Immature natural killer cell (primary cell): ENCODE results near the gene TNFRSF4. TPM values are rescaled to one million over a fixed set of nuclear protein-coding genes. Genes with fewer than 3 reads are reported as not detected.

Source experiments
- DNase-seq, 3 donors: peaks; one replicate each; pipeline ENCODE4 v3.0.0; 2022; ENCODE audit warnings: mixed read lengths in 1 of 3
- H3K27ac Mint-ChIP-seq, 6 donors: one replicate each; pipeline ENCODE4 v1.8.0; 2020; ENCODE audit warnings: mixed read lengths in 6 of 6, mild to moderate bottlenecking in 5 of 6, inconsistent platforms in 4 of 6, moderate library complexity in 3 of 6
- H3K27me3 Mint-ChIP-seq, 3 donors: one replicate each; pipeline ENCODE4 v1.8.0; 2020 to 2021; ENCODE audit warnings: low read depth in 3 of 3, mild to moderate bottlenecking in 3 of 3, mixed read lengths in 3 of 3, moderate library complexity in 3 of 3, inconsistent platforms in 1 of 3
- H3K36me3 Mint-ChIP-seq, 3 donors: one replicate each; pipeline ENCODE4 v1.8.0; 2020; ENCODE audit warnings: mixed read lengths in 3 of 3, inconsistent platforms in 2 of 3, mild to moderate bottlenecking in 2 of 3
- H3K4me1 Mint-ChIP-seq, 2 donors: one replicate each; pipeline ENCODE4 v1.8.0; 2020; ENCODE audit warnings: inconsistent platforms in 2 of 2, mild to moderate bottlenecking in 2 of 2, mixed read lengths in 2 of 2, moderate library complexity in 1 of 2
- H3K4me3 Mint-ChIP-seq, 5 donors: one replicate each; pipeline ENCODE4 v1.8.0; 2020; ENCODE audit warnings: mild to moderate bottlenecking in 5 of 5, mixed read lengths in 5 of 5, inconsistent platforms in 3 of 5, moderate library complexity in 3 of 5
- H3K9me3 Mint-ChIP-seq, 6 donors: one replicate each; pipeline ENCODE4 v1.8.0; 2020; ENCODE audit warnings: mild to moderate bottlenecking in 6 of 6, mixed read lengths in 6 of 6, inconsistent platforms in 4 of 6, moderate library complexity in 3 of 6
- polyA plus RNA-seq, 3 donors: library from polyadenylated mRNA; unstranded; fragments of 300-500 nt; fragmentation: Illumina TruSeq; gene quantifications; one replicate each; pipeline ENCODE4 v1.2.3, GENCODE V29; 2021

Gene TNFRSF4
- polyA plus RNA-seq, 3 donors from 2014 or later: 7.6 to 16.3 (median 12.1) TPM

GRCh38 chr1:1225238-1225845, 11.4 kb upstream of the TNFRSF4 start:
- no peak for DNase-seq
- peak overlapping the region in 1 of 5 donors; percentile 60 for H3K4me3 Mint-ChIP-seq
- H3K9me3 Mint-ChIP-seq: no peaks in the 10 kb centered on the region
- peaks cover 15 to 22% (median 21%) of the 10 kb centered on the region in 3 donors for H3K36me3 Mint-ChIP-seq
- H3K27ac Mint-ChIP-seq: peak overlapping the region in 4 of 6 donors; percentile 1 to 87 (median 51)
- peaks cover 54 to 65% of the 10 kb centered on the region in 2 donors for H3K4me1 Mint-ChIP-seq
- H3K27me3 Mint-ChIP-seq: peaks cover 4 to 19% (median 5%) of the 10 kb centered on the region in 3 donors

GRCh38 chr1:1223891-1224290, 9.9 kb upstream of the TNFRSF4 start:
- Mint-ChIP-seq H3K9me3 (no peaks in the 10 kb centered on the region), H3K4me1 (peaks cover 51 to 52% of the 10 kb centered on the region in 2 donors), H3K4me3 (peak overlapping the region in 1 of 5 donors; percentile 24), H3K36me3 (peaks cover 15 to 22% (median 18%) of the 10 kb centered on the region in 3 donors), H3K27ac (peak overlapping the region in 1 of 6 donors; percentile 16), H3K27me3 (peaks cover 4 to 19% (median 5%) of the 10 kb centered on the region in 3 donors)
- DNase-seq: no peak

- DNase-seq: no peak
- peaks cover 49 to 51% of the 10 kb centered on the region in 2 donors for H3K4me1 Mint-ChIP-seq
- H3K36me3 Mint-ChIP-seq: peaks cover 15 to 22% (median 18%) of the 10 kb centered on the region in 3 donors
- H3K27me3 Mint-ChIP-seq: peaks cover 4 to 18% (median 5%) of the 10 kb centered on the region in 3 donors
- peak overlapping the region in 4 of 5 donors; percentile 68 to 79 (median 76) for H3K4me3 Mint-ChIP-seq
- H3K9me3 Mint-ChIP-seq: no peaks in the 10 kb centered on the region
- peak overlapping the region; percentile 93 to 97 (median 94) for H3K27ac Mint-ChIP-seq
These were observed 9.4 kb upstream of the TNFRSF4 start for GRCh38 chr1:1223321-1223720.

- Mint-ChIP-seq H3K4me3 (peak overlapping the region; percentile 68 to 83 (median 78)), H3K36me3 (peaks cover 15 to 26% (median 18%) of the 10 kb centered on the region in 3 donors), H3K27me3 (peaks cover 4 to 22% (median 5%) of the 10 kb centered on the region in 3 donors), H3K27ac (peak overlapping the region; percentile 93 to 97 (median 94)), H3K4me1 (peaks cover 49 to 55% of the 10 kb centered on the region in 2 donors), H3K9me3 (no peaks in the 10 kb centered on the region)
- DNase-seq: peak in 2 of 3 donors; percentile 40
These were observed 8.7 kb upstream of the TNFRSF4 start for GRCh38 chr1:1222575-1223225.

GRCh38 chr1:1221887-1222574, 8.1 kb upstream of the TNFRSF4 start:
- peak overlapping the region; percentile 93 to 97 (median 94) for H3K27ac Mint-ChIP-seq
- H3K9me3 Mint-ChIP-seq: no peaks in the 10 kb centered on the region
- peaks cover 49 to 59% of the 10 kb centered on the region in 2 donors for H3K4me1 Mint-ChIP-seq
- H3K4me3 Mint-ChIP-seq: peak overlapping the region; percentile 78 to 83 (median 81)
- peaks cover 6 to 28% (median 6%) of the 10 kb centered on the region in 3 donors for H3K27me3 Mint-ChIP-seq
- H3K36me3 Mint-ChIP-seq: peaks cover 15 to 26% (median 18%) of the 10 kb centered on the region in 3 donors
- peak; percentile 80 to 84 (median 82) for DNase-seq

GRCh38 chr1:1220197-1220596, 6.2 kb upstream of the TNFRSF4 start:
- Mint-ChIP-seq H3K9me3 (no peaks in the 10 kb centered on the region), H3K4me1 (peaks cover 51 to 67% of the 10 kb centered on the region in 2 donors), H3K27me3 (peaks cover 11 to 34% (median 14%) of the 10 kb centered on the region in 3 donors), H3K4me3 (peak overlapping the region; percentile 5 to 53 (median 21)), H3K27ac (peak overlapping the region; percentile 84 to 97 (median 94)), H3K36me3 (peaks cover 10 to 26% (median 20%) of the 10 kb centered on the region in 3 donors)
- DNase-seq: no peak

GRCh38 chr1:1219341-1219740, 5.4 kb upstream of the TNFRSF4 start:
- no peaks in the 10 kb centered on the region for H3K9me3 Mint-ChIP-seq
- no peak overlapping the region for H3K4me3 Mint-ChIP-seq
- peak overlapping the region in 4 of 6 donors; percentile 62 to 87 (median 76) for H3K27ac Mint-ChIP-seq
- no peak for DNase-seq
- H3K4me1 Mint-ChIP-seq: peaks cover 53 to 76% of the 10 kb centered on the region in 2 donors
- peaks cover 14 to 36% (median 17%) of the 10 kb centered on the region in 3 donors for H3K27me3 Mint-ChIP-seq
- peaks cover 7 to 22% (median 16%) of the 10 kb centered on the region in 3 donors for H3K36me3 Mint-ChIP-seq

GRCh38 chr1:1218524-1219200, 4.7 kb upstream of the TNFRSF4 start:
- peaks cover 7 to 22% (median 16%) of the 10 kb centered on the region in 3 donors for H3K36me3 Mint-ChIP-seq
- H3K27me3 Mint-ChIP-seq: peaks cover 14 to 41% (median 17%) of the 10 kb centered on the region in 3 donors
- no peaks in the 10 kb centered on the region for H3K9me3 Mint-ChIP-seq
- H3K4me1 Mint-ChIP-seq: peaks cover 57 to 77% of the 10 kb centered on the region in 2 donors
- DNase-seq: no peak
- H3K4me3 Mint-ChIP-seq: no peak overlapping the region
- peak overlapping the region in 5 of 6 donors; percentile 48 to 96 (median 78) for H3K27ac Mint-ChIP-seq

- Mint-ChIP-seq H3K9me3 (no peaks in the 10 kb centered on the region), H3K4me3 (peak overlapping the region in 3 of 5 donors; percentile 14 to 53 (median 24)), H3K27ac (peak overlapping the region; percentile 31 to 96 (median 76)), H3K4me1 (peaks cover 51 to 72% of the 10 kb centered on the region in 2 donors), H3K27me3 (peaks cover 20 to 45% (median 22%) of the 10 kb centered on the region in 3 donors), H3K36me3 (peaks cover 3 to 17% (median 12%) of the 10 kb centered on the region in 3 donors)
- DNase-seq: no peak
These were observed 3.9 kb upstream of the TNFRSF4 start for GRCh38 chr1:1217621-1218523.

GRCh38 chr1:1216770-1217620, 3.0 kb upstream of the TNFRSF4 start:
- Mint-ChIP-seq H3K27ac (peak overlapping the region; percentile 96 to 99 (median 98)), H3K9me3 (no peaks in the 10 kb centered on the region), H3K4me1 (peaks cover 42 to 68% of the 10 kb centered on the region in 2 donors), H3K4me3 (peak overlapping the region; percentile 75 to 83 (median 76)), H3K27me3 (peaks cover 25 to 46% (median 25%) of the 10 kb centered on the region in 3 donors), H3K36me3 (peaks cover 0 to 14% (median 10%) of the 10 kb centered on the region in 3 donors)
- peak; percentile 56 to 79 (median 72) for DNase-seq

GRCh38 chr1:1215881-1216605, 2.1 kb upstream of the TNFRSF4 start:
- peak overlapping the region; percentile 62 to 83 (median 75) for H3K4me3 Mint-ChIP-seq
- H3K36me3 Mint-ChIP-seq: peaks cover 0 to 10% (median 7%) of the 10 kb centered on the region in 3 donors
- no peaks in the 10 kb centered on the region for H3K9me3 Mint-ChIP-seq
- peaks cover 22 to 42% (median 24%) of the 10 kb centered on the region in 3 donors for H3K27me3 Mint-ChIP-seq
- peak overlapping the region; percentile 96 to 99 (median 98) for H3K27ac Mint-ChIP-seq
- peaks cover 35 to 61% of the 10 kb centered on the region in 2 donors for H3K4me1 Mint-ChIP-seq
- DNase-seq: no peak
